ENCODE results near the gene ZNF827. TPM values are rescaled to one million over a fixed set of nuclear protein-coding genes. Genes with fewer than 3 reads are reported as not detected.
A peak's percentile ranks its signal among the peaks of the same experiment; 100 is the strongest.

Gene ZNF827
- total and polyA plus RNA-seq, 7 donors = 1.8 to 37.7 (median 11.3) TPM

GRCh38 chr4:145822181-145822580 is 116.4 kb downstream of the ZNF827 start:
- WGBS, 2 donors = 70 to 88% methylated on average over 3 of the region's 3 CpGs
- no peak for TF ChIP-seq CTCF (IDR thresholded peaks at IDR 0.05)
- TF ChIP-seq EP300 (IDR thresholded peaks at IDR 0.05) = no peak
- no peak for TF ChIP-seq POLR2AphosphoS5 (IDR thresholded peaks at IDR 0.05)
- TF ChIP-seq POLR2A (IDR thresholded peaks at IDR 0.05) = no peak

GRCh38 chr4:145821766-145822165 is 116.9 kb downstream of the ZNF827 start:
- no peaks in the 10 kb centered on the region for H3K9me3 ChIP-seq
- H3K4me3 ChIP-seq = no peak overlapping the region
- TF ChIP-seq POLR2AphosphoS5 (IDR thresholded peaks at IDR 0.05) (no peak), EP300 (IDR thresholded peaks at IDR 0.05) (no peak), CTCF (IDR thresholded peaks at IDR 0.05) (no peak), POLR2A (IDR thresholded peaks at IDR 0.05) (no peak)
- no peak for DNase-seq
- H3K4me1 ChIP-seq = peaks cover 0 to 37% (median 24%) of the 10 kb centered on the region in 4 donors
- intact Hi-C loops (cut with DNase I) = no loop called here
- no peaks in the 10 kb centered on the region for H3K27me3 ChIP-seq
- WGBS, 2 donors = 82 to 92% methylated on average over 4 of the region's 4 CpGs
- H3K36me3 ChIP-seq = peaks cover 0 to 6% (median 0%) of the 10 kb centered on the region in 4 donors
- peak overlapping the region in 1 of 4 donors; percentile 72 for H3K27ac ChIP-seq

More at GRCh38 chr4:145822181-145822580, 116.4 kb downstream of the ZNF827 start:
- no peak for DNase-seq
- intact Hi-C loops (cut with DNase I) = no loop called here
- no peaks in the 10 kb centered on the region for H3K9me3 ChIP-seq
- H3K27me3 ChIP-seq = no peaks in the 10 kb centered on the region
- peaks cover 0 to 37% (median 24%) of the 10 kb centered on the region in 4 donors for H3K4me1 ChIP-seq
- peaks cover 0 to 6% (median 0%) of the 10 kb centered on the region in 4 donors for H3K36me3 ChIP-seq
- no peak overlapping the region for H3K27ac ChIP-seq
- no peak overlapping the region for H3K4me3 ChIP-seq

GRCh38 chr4:145820407-145820806 is 118.2 kb downstream of the ZNF827 start:
- no peak overlapping the region for H3K4me3 ChIP-seq
- peak overlapping the region; percentile 41 to 74 (median 68) for H3K27ac ChIP-seq
- WGBS, 2 donors = 63 to 69% methylated on average over 3 of the region's 3 CpGs
- intact Hi-C loops (cut with DNase I) = no loop called here
- H3K36me3 ChIP-seq = peaks cover 0 to 3% (median 0%) of the 10 kb centered on the region in 4 donors
- TF ChIP-seq POLR2A (IDR thresholded peaks at IDR 0.05) (no peak), POLR2AphosphoS5 (IDR thresholded peaks at IDR 0.05) (no peak), CTCF (IDR thresholded peaks at IDR 0.05) (no peak), EP300 (IDR thresholded peaks at IDR 0.05) (no peak)
- H3K9me3 ChIP-seq = no peaks in the 10 kb centered on the region
- peaks cover 0 to 37% (median 24%) of the 10 kb centered on the region in 4 donors for H3K4me1 ChIP-seq
- DNase-seq = no peak
- H3K27me3 ChIP-seq = no peaks in the 10 kb centered on the region

GRCh38 chr4:145819853-145820181 is 118.8 kb downstream of the ZNF827 start:
- TF ChIP-seq POLR2A (IDR thresholded peaks at IDR 0.05) (no peak), POLR2AphosphoS5 (IDR thresholded peaks at IDR 0.05) (no peak), CTCF (IDR thresholded peaks at IDR 0.05) (no peak), EP300 (IDR thresholded peaks at IDR 0.05) (no peak)
- Histone ChIP-seq H3K36me3 (no peaks in the 10 kb centered on the region), H3K27me3 (no peaks in the 10 kb centered on the region), H3K4me3 (peak overlapping the region in 1 of 4 donors; percentile 4), H3K4me1 (peaks cover 0 to 37% (median 24%) of the 10 kb centered on the region in 4 donors), H3K27ac (peak overlapping the region; percentile 39 to 74 (median 68)), H3K9me3 (no peaks in the 10 kb centered on the region)
- 69 to 89% methylated on average over 5 of the region's 5 CpGs for WGBS, 2 donors
- intact Hi-C loops (cut with DNase I) = loop anchor here (5.0 kb wide), 1 partner anchor 83 kb away; no protein-coding TSS in a partner anchor
- no peak for DNase-seq
